Measurements from ENCODE around the gene ARL13B. TPM values are rescaled to one million over a fixed set of nuclear protein-coding genes. Genes with fewer than 3 reads are reported as not detected.

ARL13B gene
- total RNA-seq, 6 donors from 2014 or later = 19.7 to 28.2 (median 23.6) TPM

GRCh38 chr3:94015025-94015424 is 35.1 kb downstream of the ARL13B start:
- DNase-seq = no peak
- 88 to 90% methylated on average over 1 of the region's 1 CpG for WGBS, 2 donors
- no peak overlapping the region for H3K4me3 ChIP-seq
- no peaks in the 10 kb centered on the region for H3K27me3 ChIP-seq
- peaks cover 0 to 2% (median 0%) of the 10 kb centered on the region in 4 donors for H3K36me3 ChIP-seq
- ATAC-seq (ENCODE audit: low FRiP score in 2 of 2) = no peak
- H3K4me1 ChIP-seq = no peaks in the 10 kb centered on the region
- no peaks in the 10 kb centered on the region for H3K9me3 ChIP-seq
- H3K27ac ChIP-seq = no peak overlapping the region
- TF ChIP-seq EP300 (IDR thresholded peaks at IDR 0.05) (no peak), CTCF (IDR thresholded peaks at IDR 0.05) (no peak), POLR2A (IDR thresholded peaks at IDR 0.05) (no peak), POLR2AphosphoS5 (IDR thresholded peaks at IDR 0.05) (no peak)

- TF ChIP-seq POLR2A (IDR thresholded peaks at IDR 0.05) = no peak
- no peak for TF ChIP-seq EP300 (IDR thresholded peaks at IDR 0.05)
- no peak for TF ChIP-seq POLR2AphosphoS5 (IDR thresholded peaks at IDR 0.05)
- TF ChIP-seq CTCF (IDR thresholded peaks at IDR 0.05) = no peak
- ATAC-seq (ENCODE audit: low FRiP score in 2 of 2) (no peak), DNase-seq (no peak)
- Histone ChIP-seq H3K9me3 (no peaks in the 10 kb centered on the region), H3K36me3 (no peaks in the 10 kb centered on the region), H3K27ac (no peak overlapping the region), H3K27me3 (no peaks in the 10 kb centered on the region), H3K4me1 (no peaks in the 10 kb centered on the region), H3K4me3 (no peak overlapping the region)
- 68 to 84% methylated on average over 2 of the region's 2 CpGs for WGBS, 2 donors
Observed at GRCh38 chr3:94019659-94020058, 39.7 kb downstream of the ARL13B start.

GRCh38 chr3:94020293-94020692 is 40.3 kb downstream of the ARL13B start:
- H3K4me1 ChIP-seq = no peaks in the 10 kb centered on the region
- no peaks in the 10 kb centered on the region for H3K36me3 ChIP-seq
- no peak overlapping the region for H3K4me3 ChIP-seq
- no peak for TF ChIP-seq POLR2A (IDR thresholded peaks at IDR 0.05)
- no peak for TF ChIP-seq EP300 (IDR thresholded peaks at IDR 0.05)
- TF ChIP-seq CTCF (IDR thresholded peaks at IDR 0.05) = no peak
- TF ChIP-seq POLR2AphosphoS5 (IDR thresholded peaks at IDR 0.05) = no peak
- H3K27ac ChIP-seq = no peak overlapping the region
- H3K27me3 ChIP-seq = no peaks in the 10 kb centered on the region
- DNase-seq (no peak), ATAC-seq (ENCODE audit: low FRiP score in 2 of 2) (no peak)
- WGBS, 2 donors = 71 to 86% methylated on average over 3 of the region's 3 CpGs
- H3K9me3 ChIP-seq = no peaks in the 10 kb centered on the region

GRCh38 chr3:94024385-94024784 is 44.4 kb downstream of the ARL13B start:
- H3K27ac ChIP-seq = no peak overlapping the region
- no peak for DNase-seq
- H3K4me1 ChIP-seq = no peaks in the 10 kb centered on the region
- no peak overlapping the region for H3K4me3 ChIP-seq
- 85 to 89% methylated on average over 3 of the region's 3 CpGs for WGBS, 2 donors
- no peak for ATAC-seq (ENCODE audit: low FRiP score in 2 of 2)
- no peak for TF ChIP-seq POLR2AphosphoS5 (IDR thresholded peaks at IDR 0.05)
- no peak for TF ChIP-seq POLR2A (IDR thresholded peaks at IDR 0.05)
- no peak for TF ChIP-seq EP300 (IDR thresholded peaks at IDR 0.05)
- no peaks in the 10 kb centered on the region for H3K36me3 ChIP-seq
- H3K9me3 ChIP-seq = no peaks in the 10 kb centered on the region
- no peaks in the 10 kb centered on the region for H3K27me3 ChIP-seq

GRCh38 chr3:94026623-94027022 is 46.7 kb downstream of the ARL13B start:
- H3K9me3 ChIP-seq = no peaks in the 10 kb centered on the region
- ATAC-seq (ENCODE audit: low FRiP score in 2 of 2) (no peak), DNase-seq (no peak)
- H3K4me1 ChIP-seq = no peaks in the 10 kb centered on the region
- TF ChIP-seq POLR2AphosphoS5 (IDR thresholded peaks at IDR 0.05) (no peak), EP300 (IDR thresholded peaks at IDR 0.05) (no peak), CTCF (IDR thresholded peaks at IDR 0.05) (no peak), POLR2A (IDR thresholded peaks at IDR 0.05) (no peak)
- H3K27ac ChIP-seq = peak overlapping the region in 1 of 4 donors; percentile 35
- H3K27me3 ChIP-seq = no peaks in the 10 kb centered on the region
- peak overlapping the region in 3 of 4 donors; percentile 4 to 42 (median 33) for H3K4me3 ChIP-seq
- WGBS, 2 donors = 48 to 71% methylated on average over 2 of the region's 2 CpGs
- no peaks in the 10 kb centered on the region for H3K36me3 ChIP-seq

All from upper lobe of left lung (tissue), 6 donors.